Neuron (in vitro differentiated cells): ENCODE measurements around the gene CCDC183.

Experiments
- H2AFZ ChIP-seq: one replicate; pipeline ENCODE4 v1.6.1; 2013; ENCODE audit warnings: low read depth, mild to moderate bottlenecking, inconsistent platforms, low read length, moderate library complexity
- H3K27me3 ChIP-seq: one replicate; pipeline ENCODE4 v1.6.1; 2013; ENCODE audit warnings: low read length; ENCODE audit not compliant: insufficient read depth
- H3K36me3 ChIP-seq: one replicate; pipeline ENCODE4 v1.6.1; 2013; ENCODE audit warnings: low read length; ENCODE audit not compliant: insufficient read depth
- H3K4me1 ChIP-seq: one replicate; pipeline ENCODE4 v1.6.1; 2013; ENCODE audit warnings: low read length; ENCODE audit not compliant: insufficient read depth
- H3K4me3 ChIP-seq: 2 replicates; pipeline ENCODE4 v1.5.1; 2013; ENCODE audit warnings: mild to moderate bottlenecking, low read length, moderate library complexity
- H3K9me3 ChIP-seq: one replicate; pipeline ENCODE4 v1.6.1; 2013; ENCODE audit warnings: low read length

Gene CCDC183

DNA sequence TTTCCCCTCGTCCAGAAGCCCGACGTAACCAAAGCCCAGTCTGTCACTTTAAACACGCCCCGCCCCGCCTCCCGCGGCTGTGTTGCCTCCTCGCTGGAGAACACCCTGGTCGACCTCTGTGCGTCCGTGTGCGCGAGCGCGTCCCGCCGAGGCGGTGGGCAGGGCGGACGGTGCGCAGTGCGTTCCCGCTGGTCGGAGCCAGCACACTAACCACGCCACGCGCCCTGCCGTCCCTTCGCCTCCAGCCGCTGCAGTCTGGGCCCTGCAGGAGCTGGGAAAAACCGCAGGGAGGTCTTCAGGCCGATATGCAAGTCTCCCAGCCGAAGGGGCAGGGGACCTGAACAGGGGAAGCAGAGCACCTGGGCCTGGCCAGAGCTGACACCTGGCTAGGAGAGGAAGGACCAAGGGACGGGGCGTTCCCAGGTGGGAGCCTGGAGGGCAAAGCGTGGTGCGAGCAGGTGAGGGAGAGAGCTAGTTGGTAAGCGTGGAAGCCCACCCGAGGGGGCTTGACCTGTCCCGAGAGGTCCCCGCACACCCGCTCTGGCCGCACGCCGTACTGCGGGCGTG lies 51.8 kb downstream of the CCDC183 start:
- no peaks in the 10 kb centered on the region for H3K27me3 ChIP-seq
- H3K36me3 ChIP-seq = peaks cover 12% of the 10 kb centered on the region
- H3K9me3 ChIP-seq = no peaks in the 10 kb centered on the region
- H3K4me1 ChIP-seq = peaks cover 22% of the 10 kb centered on the region
- H3K4me3 ChIP-seq = peak overlapping the region; percentile 81
- no peak overlapping the region for H2AFZ ChIP-seq

GRCh38 chr9:136848393-136849037 lies 52.4 kb downstream of the CCDC183 start:
- Histone ChIP-seq H2AFZ (no peak overlapping the region), H3K4me3 (peak overlapping the region; percentile 81), H3K4me1 (peaks cover 16% of the 10 kb centered on the region), H3K36me3 (peaks cover 12% of the 10 kb centered on the region), H3K27me3 (no peaks in the 10 kb centered on the region), H3K9me3 (no peaks in the 10 kb centered on the region)

GRCh38 chr9:136849038-136849959 lies 53.2 kb downstream of the CCDC183 start, which contains the start of gene PHPT1:
TSS of gene PHPT1 (plus strand) at chr9:136849409. CDS start at chr9:136849431, 22 bp downstream.
- H3K9me3 ChIP-seq = no peaks in the 10 kb centered on the region
- H3K4me1 ChIP-seq = peaks cover 16% of the 10 kb centered on the region
- H3K27me3 ChIP-seq = no peaks in the 10 kb centered on the region
- peaks cover 12% of the 10 kb centered on the region for H3K36me3 ChIP-seq
- H3K4me3 ChIP-seq = peak within 1 kb of the TSS; percentile 81
- no peak within 1 kb of the TSS for H2AFZ ChIP-seq

DNA sequence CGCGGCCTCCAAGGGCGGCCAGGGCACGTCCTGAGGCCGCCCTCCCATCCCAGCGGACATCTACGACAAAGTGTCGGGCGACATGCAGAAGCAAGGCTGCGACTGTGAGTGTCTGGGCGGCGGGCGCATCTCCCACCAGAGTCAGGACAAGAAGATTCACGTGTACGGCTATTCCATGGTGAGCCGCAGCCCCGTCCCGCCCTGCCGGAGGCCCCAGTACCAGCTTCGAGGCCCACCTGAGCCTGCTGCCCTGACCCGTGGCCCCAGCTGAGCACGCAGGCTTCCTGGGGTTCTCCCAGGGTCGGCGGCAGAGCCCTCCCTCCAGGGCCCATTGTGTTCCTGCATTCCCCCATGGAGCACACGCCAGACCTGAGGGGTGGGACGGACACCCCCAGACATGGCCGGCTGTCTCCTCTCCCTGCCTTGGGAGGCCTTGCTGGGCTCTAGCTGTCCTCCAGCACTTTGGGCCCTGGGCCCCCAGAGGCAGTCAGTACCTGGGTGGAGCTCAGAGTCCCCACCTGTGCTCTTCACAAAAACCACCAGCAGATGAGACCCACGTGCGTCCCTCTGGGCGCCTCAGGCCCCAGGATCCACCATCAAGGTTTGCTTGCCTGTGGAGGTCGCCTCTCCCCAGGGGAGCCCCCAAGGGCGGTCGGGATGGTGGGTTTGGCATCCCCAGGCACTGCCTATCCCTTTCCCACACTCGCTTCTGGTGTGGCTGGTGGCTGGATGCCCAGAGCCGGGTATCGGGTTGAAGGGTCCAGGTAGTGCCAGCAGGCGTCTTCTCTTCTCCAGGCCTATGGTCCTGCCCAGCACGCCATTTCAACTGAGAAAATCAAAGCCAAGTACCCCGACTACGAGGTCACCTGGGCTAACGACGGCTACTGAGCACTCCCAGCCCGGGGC lies 54.1 kb downstream of the CCDC183 start:
- H3K4me3 ChIP-seq = peak overlapping the region; percentile 81
- H3K27me3 ChIP-seq = no peaks in the 10 kb centered on the region
- H3K36me3 ChIP-seq = peaks cover 12% of the 10 kb centered on the region

DNA sequence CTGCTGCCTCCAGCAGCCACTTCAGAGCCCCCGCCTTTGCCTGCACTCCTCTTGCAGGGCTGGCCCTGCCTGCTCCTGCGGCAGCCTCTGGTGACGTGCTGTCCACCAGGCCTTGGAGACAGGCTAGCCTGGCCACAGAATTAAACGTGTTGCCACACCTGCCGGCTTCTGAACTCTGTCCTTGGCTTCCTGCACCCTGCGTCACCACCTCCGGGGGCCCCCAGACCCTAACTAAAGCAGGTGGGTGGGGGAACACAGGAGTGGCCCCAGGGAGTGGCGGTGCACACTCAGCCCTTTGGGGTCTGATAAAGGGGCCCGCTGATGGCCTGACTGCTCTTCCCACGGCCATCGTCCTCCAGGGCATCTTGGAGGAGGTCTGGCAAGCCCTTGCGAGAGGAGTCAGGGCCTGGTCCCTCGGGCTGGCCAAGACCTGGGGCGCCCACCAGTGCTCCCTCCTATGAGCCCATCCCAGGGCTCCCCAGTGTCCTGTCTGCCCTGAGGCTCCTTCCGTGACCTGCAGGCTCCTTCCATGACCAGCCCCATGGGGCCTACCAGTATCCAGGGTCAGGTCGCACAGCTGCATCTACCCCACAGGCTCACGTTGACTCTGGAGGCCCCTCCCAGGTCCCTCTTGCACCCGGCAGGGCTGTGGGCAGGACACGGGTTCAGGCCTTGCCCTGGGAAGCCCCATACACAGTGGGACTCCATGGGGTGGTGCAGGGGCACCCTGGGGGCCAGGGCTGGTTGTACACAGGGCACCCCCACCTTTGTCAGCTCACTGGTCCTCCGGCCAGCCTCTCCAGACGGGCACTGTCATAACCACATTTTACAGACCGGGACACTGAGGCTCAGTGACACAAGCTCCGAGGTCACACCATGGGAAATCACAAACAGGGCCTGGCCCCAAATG lies 55.0 kb downstream of the CCDC183 start:
- Histone ChIP-seq H3K27me3 (no peaks in the 10 kb centered on the region), H3K9me3 (no peaks in the 10 kb centered on the region), H2AFZ (no peak overlapping the region), H3K4me1 (peaks cover 16% of the 10 kb centered on the region), H3K36me3 (peaks cover 12% of the 10 kb centered on the region), H3K4me3 (peak overlapping the region; percentile 81)

More for the DNA sequence above, 54.1 kb downstream of the CCDC183 start:
- no peaks in the 10 kb centered on the region for H3K9me3 ChIP-seq
- peaks cover 16% of the 10 kb centered on the region for H3K4me1 ChIP-seq
- H2AFZ ChIP-seq = no peak overlapping the region

DNA sequence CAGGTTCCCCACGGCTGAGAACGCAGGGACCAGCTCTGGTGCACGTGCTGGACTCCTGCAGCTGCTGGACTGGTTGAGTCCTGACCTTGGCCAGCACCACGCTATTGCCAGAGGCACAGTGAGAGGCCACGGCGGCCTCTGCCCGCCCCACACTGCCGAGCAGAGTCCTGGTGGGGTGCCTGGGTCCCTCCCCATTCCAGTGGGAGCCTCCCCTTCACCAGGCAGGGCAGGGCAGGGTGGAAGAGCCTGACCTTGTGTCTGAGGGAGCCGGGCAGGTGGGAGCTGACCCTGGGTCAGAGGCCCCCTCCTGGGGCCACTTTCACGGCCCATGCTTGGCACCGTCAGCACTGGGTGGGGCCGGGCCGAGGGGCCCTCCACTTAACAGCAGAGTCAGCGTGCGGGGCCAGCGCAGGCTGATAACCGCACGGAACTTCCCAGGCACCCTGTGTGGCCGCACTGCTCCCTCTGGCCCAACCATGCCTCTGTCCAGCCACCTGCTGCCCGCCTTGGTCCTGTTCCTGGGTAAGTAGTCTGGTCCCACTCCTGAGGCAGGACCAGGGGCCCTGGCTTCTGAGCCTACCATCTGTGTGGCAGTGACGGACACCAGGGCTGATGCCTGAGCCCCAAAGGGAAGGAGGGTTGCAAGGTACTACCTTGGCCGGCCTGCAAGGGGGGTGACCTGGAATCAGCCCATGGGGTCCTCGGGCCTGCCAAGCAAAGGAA lies 56.0 kb downstream of the CCDC183 start, which contains the start of gene MAMDC4:
Gene MAMDC4, plus strand, starts transcription at position 406 of the 723 bp plus-strand sequence. Its CDS starts 71 bp downstream, at position 477.
- peaks cover 12% of the 10 kb centered on the region for H3K36me3 ChIP-seq
- no peaks in the 10 kb centered on the region for H3K9me3 ChIP-seq
- peaks cover 16% of the 10 kb centered on the region for H3K4me1 ChIP-seq
- no peak within 1 kb of the TSS for H2AFZ ChIP-seq
- H3K27me3 ChIP-seq = no peaks in the 10 kb centered on the region
- H3K4me3 ChIP-seq = no peak within 1 kb of the TSS

GRCh38 chr9:136852664-136853595 lies 56.8 kb downstream of the CCDC183 start:
- Histone ChIP-seq H3K27me3 (no peaks in the 10 kb centered on the region), H3K4me3 (no peak overlapping the region), H3K4me1 (peaks cover 12% of the 10 kb centered on the region)

DNA sequence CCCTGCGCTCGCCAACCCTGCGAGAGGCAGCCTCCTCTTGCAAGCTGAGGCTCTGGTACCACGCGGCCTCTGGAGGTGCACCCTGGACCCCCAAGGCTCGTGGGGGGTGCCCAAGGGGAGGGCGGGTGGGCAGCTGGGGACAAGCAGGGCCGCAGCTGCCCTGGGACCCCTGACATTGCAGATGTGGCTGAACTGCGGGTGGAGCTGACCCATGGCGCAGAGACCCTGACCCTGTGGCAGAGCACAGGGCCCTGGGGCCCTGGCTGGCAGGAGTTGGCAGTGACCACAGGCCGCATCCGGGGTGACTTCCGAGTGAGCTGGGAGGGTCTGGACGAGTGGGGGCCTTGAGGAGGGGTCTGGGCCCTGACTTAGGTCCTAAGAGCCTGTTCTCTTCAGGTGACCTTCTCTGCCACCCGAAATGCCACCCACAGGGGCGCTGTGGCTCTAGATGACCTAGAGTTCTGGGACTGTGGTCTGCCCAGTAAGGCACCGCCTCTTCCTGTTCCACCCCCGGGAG lies 57.5 kb downstream of the CCDC183 start:
- peaks cover 12% of the 10 kb centered on the region for H3K36me3 ChIP-seq
- no peak overlapping the region for H2AFZ ChIP-seq
- H3K9me3 ChIP-seq = no peaks in the 10 kb centered on the region
- no peak overlapping the region for H3K4me3 ChIP-seq
- H3K27me3 ChIP-seq = no peaks in the 10 kb centered on the region
- peaks cover 12% of the 10 kb centered on the region for H3K4me1 ChIP-seq

More at GRCh38 chr9:136852664-136853595, 56.8 kb downstream of the CCDC183 start:
- Histone ChIP-seq H2AFZ (no peak overlapping the region), H3K9me3 (no peaks in the 10 kb centered on the region), H3K36me3 (peaks cover 12% of the 10 kb centered on the region)

- Histone ChIP-seq H3K4me1 (peaks cover 12% of the 10 kb centered on the region), H3K4me3 (no peak overlapping the region), H2AFZ (no peak overlapping the region), H3K9me3 (no peaks in the 10 kb centered on the region), H3K27me3 (no peaks in the 10 kb centered on the region), H3K36me3 (peaks cover 17% of the 10 kb centered on the region)
These were observed 58.1 kb downstream of the CCDC183 start for GRCh38 chr9:136854113-136854841.
